ENCODE measurements around the gene SREBF1. TPM values are rescaled to one million over a fixed set of nuclear protein-coding genes. Genes with fewer than 3 reads are reported as not detected.
"Not testable (repeated sequence)": the region's sequence is repeated elsewhere in the genome, so short reads cannot be mapped to it uniquely, and the experiment has no call there.

SREBF1 gene
- total RNA-seq, 1 donor from 2014 or later, result 132 TPM

GRCh38 chr17:17810084-17810894, 26.5 kb downstream of the SREBF1 start:
- Mint-ChIP-seq H3K4me3 (peak overlapping the region; percentile 80), H3K4me1 (peaks cover 46% of the 10 kb centered on the region), H3K36me3 (ENCODE audit: low read depth) (peaks cover 12% of the 10 kb centered on the region), H3K9me3 (no peaks in the 10 kb centered on the region), H3K27ac (ENCODE audit: unreplicated experiment) (peak overlapping the region; percentile 19), H3K27me3 (ENCODE audit: low read depth) (peaks cover 32% of the 10 kb centered on the region)
- TF ChIP-seq CTCF (conservative IDR thresholded peaks at IDR 0.05), result no peak
- DNase-seq (ENCODE audit: low read depth, low spot score), result peak; percentile 64

DNA sequence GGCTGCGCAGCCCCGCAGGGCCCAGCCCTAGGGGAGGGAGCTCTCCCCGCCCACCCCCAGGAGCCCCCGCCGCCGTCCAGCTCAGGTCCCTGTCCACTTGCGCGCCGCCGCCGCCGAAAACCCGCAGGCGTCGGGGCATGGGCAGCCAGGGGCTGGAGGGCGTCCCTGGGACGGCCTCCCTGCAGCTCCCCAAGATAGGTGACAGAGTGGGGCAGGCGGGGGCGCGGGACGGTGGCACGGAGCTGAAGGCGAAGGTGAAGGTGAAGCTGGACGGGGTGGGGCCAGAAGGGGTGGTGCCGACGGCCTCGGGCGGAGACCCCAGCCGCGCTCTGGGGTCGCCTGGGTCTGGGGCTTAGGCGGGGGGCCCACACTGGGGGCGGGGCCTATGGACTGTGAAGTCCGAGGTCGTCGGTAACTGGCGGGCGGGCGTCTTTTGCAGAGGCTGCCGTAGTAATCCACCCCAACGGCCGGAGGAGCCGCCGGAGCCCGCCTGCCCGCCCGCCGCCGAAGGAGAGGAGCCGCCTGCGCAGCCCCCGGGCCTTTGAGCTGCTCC, 27.2 kb downstream of the SREBF1 start:
- Mint-ChIP-seq H3K4me3 (peak overlapping the region; percentile 47), H3K27ac (ENCODE audit: unreplicated experiment) (no peak overlapping the region), H3K36me3 (ENCODE audit: low read depth) (peaks cover 12% of the 10 kb centered on the region), H3K9me3 (no peaks in the 10 kb centered on the region), H3K27me3 (ENCODE audit: low read depth) (peaks cover 32% of the 10 kb centered on the region), H3K4me1 (peaks cover 46% of the 10 kb centered on the region)
- no peak for DNase-seq (ENCODE audit: low read depth, low spot score)
- no peak for TF ChIP-seq CTCF (conservative IDR thresholded peaks at IDR 0.05)

DNA sequence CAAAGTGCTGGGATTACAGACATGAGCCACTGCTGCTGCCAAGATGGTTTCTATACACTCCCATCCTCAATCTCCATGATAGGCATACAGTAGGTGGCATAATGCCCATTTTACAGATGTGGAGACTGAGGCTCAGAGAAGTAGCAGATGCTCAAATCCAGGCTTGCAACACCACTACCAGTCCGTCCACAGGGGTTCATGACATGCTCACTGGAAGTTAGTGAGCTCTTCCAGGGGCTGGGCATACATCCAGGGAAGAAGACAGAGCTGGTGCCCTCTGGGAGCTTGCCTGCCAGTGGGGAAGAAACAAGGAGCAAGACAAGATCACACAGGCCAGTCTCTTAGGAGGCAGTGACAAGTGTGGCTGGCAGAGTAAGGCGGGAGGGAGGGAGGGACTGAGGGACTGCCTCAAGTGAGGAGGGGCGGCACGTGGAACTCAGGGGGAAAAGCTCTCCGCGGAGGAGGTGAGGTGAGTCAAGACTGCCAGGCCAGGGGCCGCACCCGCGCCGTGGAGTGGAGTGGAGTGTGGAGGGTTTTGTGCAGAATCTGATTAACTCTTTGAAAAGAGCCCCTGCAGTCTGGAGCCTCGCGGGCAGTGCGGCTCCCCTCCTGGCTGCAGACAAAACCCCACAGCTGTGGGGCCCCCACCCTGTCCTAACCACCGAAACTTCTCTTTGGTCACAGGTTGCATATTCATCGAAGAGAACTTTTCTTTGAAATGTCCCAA, 27.9 kb downstream of the SREBF1 start:
- TF ChIP-seq CTCF (conservative IDR thresholded peaks at IDR 0.05), result no peak
- DNase-seq (ENCODE audit: low read depth, low spot score), result no peak
- Mint-ChIP-seq H3K27me3 (ENCODE audit: low read depth) (peaks cover 34% of the 10 kb centered on the region), H3K4me3 (peak overlapping the region; percentile 73), H3K9me3 (no peaks in the 10 kb centered on the region), H3K36me3 (ENCODE audit: low read depth) (peaks cover 12% of the 10 kb centered on the region), H3K27ac (ENCODE audit: unreplicated experiment) (no peak overlapping the region), H3K4me1 (peaks cover 46% of the 10 kb centered on the region)

- DNase-seq (ENCODE audit: low read depth, low spot score); H3K27ac Mint-ChIP-seq (ENCODE audit: unreplicated experiment); H3K9me3 Mint-ChIP-seq: not testable (repeated sequence)
- H3K4me3 Mint-ChIP-seq, result peak overlapping the region; percentile 73
- peaks cover 46% of the 10 kb centered on the region for H3K4me1 Mint-ChIP-seq
- peaks cover 12% of the 10 kb centered on the region for H3K36me3 Mint-ChIP-seq (ENCODE audit: low read depth)
- H3K27me3 Mint-ChIP-seq (ENCODE audit: low read depth), result peaks cover 34% of the 10 kb centered on the region
Observed at GRCh38 chr17:17808200-17808599, 28.6 kb downstream of the SREBF1 start.

- Mint-ChIP-seq H3K4me1 (peaks cover 46% of the 10 kb centered on the region), H3K27me3 (ENCODE audit: low read depth) (peaks cover 34% of the 10 kb centered on the region), H3K4me3 (peak overlapping the region; percentile 75), H3K36me3 (ENCODE audit: low read depth) (peaks cover 12% of the 10 kb centered on the region), H3K9me3 (no peaks in the 10 kb centered on the region), H3K27ac (ENCODE audit: unreplicated experiment) (no peak overlapping the region)
- no peak for DNase-seq (ENCODE audit: low read depth, low spot score)
- no peak for TF ChIP-seq CTCF (conservative IDR thresholded peaks at IDR 0.05)
Observed at GRCh38 chr17:17807440-17807839, 29.3 kb downstream of the SREBF1 start.
